HEK293 (cell line): ENCODE data around the gene TRAF3IP3.
A peak's percentile ranks its signal among the peaks of the same experiment; 100 is the strongest.

Experiments used
- BCL6B ChIP-seq: fragments of 450-650 bp; formaldehyde crosslinking; IDR thresholded peaks from 2 replicates; pipeline ENCODE4 v1.5.1; 2017; ENCODE audit warnings: missing biosample characterization, missing genetic modification characterization
- ELK4 ChIP-seq: IDR thresholded peaks from 2 replicates; pipeline ENCODE4 v1.6.1; 2011; ENCODE audit warnings: mild to moderate bottlenecking, low read depth, low read length, borderline replicate concordance
- GLI2 ChIP-seq: fragments of 450-650 bp; formaldehyde crosslinking; IDR thresholded peaks from 2 replicates; pipeline ENCODE4; 2017; ENCODE audit warnings: missing biosample characterization, missing genetic modification characterization, low read depth, borderline replicate concordance
- HOXA7 ChIP-seq: sonication (generic); formaldehyde crosslinking; IDR thresholded peaks from 2 replicates; pipeline ENCODE4 v1.8.1; 2022; ENCODE audit warnings: missing genetic modification reagents, borderline replicate concordance
- MYNN ChIP-seq: fragments of 450-650 bp; formaldehyde crosslinking; IDR thresholded peaks from 2 replicates; pipeline ENCODE4 v1.5.1; 2016; ENCODE audit warnings: missing biosample characterization, missing genetic modification characterization, borderline replicate concordance
- PBX3 ChIP-seq: sonication (generic); formaldehyde crosslinking; IDR thresholded peaks from 2 replicates; pipeline ENCODE4 v1.8.1; 2022; ENCODE audit warnings: mild to moderate bottlenecking, moderate library complexity, missing genetic modification reagents
- PRDM1 ChIP-seq: fragments of 450-650 bp; formaldehyde crosslinking; IDR thresholded peaks from 2 replicates; pipeline ENCODE4; 2016; ENCODE audit warnings: missing biosample characterization, missing genetic modification characterization
- PRDM2 ChIP-seq: fragments of 450-650 bp; formaldehyde crosslinking; IDR thresholded peaks from 2 replicates; pipeline ENCODE4 v1.5.1; 2016; ENCODE audit warnings: missing biosample characterization, missing genetic modification characterization, borderline replicate concordance
- SCRT1 ChIP-seq: fragments of 450-650 bp; formaldehyde crosslinking; IDR thresholded peaks from 2 replicates; pipeline ENCODE4 v1.5.1; 2016; ENCODE audit warnings: missing biosample characterization, missing genetic modification characterization, borderline replicate concordance
- SCRT2 ChIP-seq: fragments of 450-650 bp; formaldehyde crosslinking; IDR thresholded peaks from 2 replicates; pipeline ENCODE4 v1.5.1; 2016; ENCODE audit warnings: missing biosample characterization, missing genetic modification characterization
- ZBTB21 ChIP-seq: fragments of 450-650 bp; formaldehyde crosslinking; IDR thresholded peaks from 2 replicates; pipeline ENCODE4 v1.5.1; 2017; ENCODE audit warnings: missing biosample characterization, missing genetic modification characterization
- ZBTB7A ChIP-seq: fragments of 450-650 bp; formaldehyde crosslinking; IDR thresholded peaks from 2 replicates; pipeline ENCODE4 v1.5.1; 2016; ENCODE audit warnings: low read depth, missing biosample characterization, missing genetic modification characterization
- ZFHX2 ChIP-seq: fragments of 450-650 bp; formaldehyde crosslinking; conservative IDR thresholded peaks from 2 replicates; pipeline ENCODE4 v1.5.1; 2016; ENCODE audit warnings: missing biosample characterization, missing genetic modification characterization
- ZFP37 ChIP-seq: fragments of 450-650 bp; formaldehyde crosslinking; IDR thresholded peaks from 2 replicates; pipeline ENCODE4 v1.5.1; 2016; ENCODE audit warnings: missing biosample characterization, missing genetic modification characterization
- ZNF19 ChIP-seq: fragments of 450-650 bp; formaldehyde crosslinking; IDR thresholded peaks from 2 replicates; pipeline ENCODE4; 2016; ENCODE audit warnings: missing biosample characterization, missing genetic modification characterization, low read depth
- ZNF2 ChIP-seq: fragments of 450-650 bp; formaldehyde crosslinking; IDR thresholded peaks from 2 replicates; pipeline ENCODE4 v1.5.1; 2016; ENCODE audit warnings: missing biosample characterization, missing genetic modification characterization
- ZNF223 ChIP-seq: fragments of 450-650 bp; formaldehyde crosslinking; IDR thresholded peaks from 2 replicates; pipeline ENCODE4 v1.5.1; 2016; ENCODE audit warnings: missing biosample characterization, missing genetic modification characterization
- ZNF24 ChIP-seq: fragments of 450-650 bp; formaldehyde crosslinking; IDR thresholded peaks from 2 replicates; pipeline ENCODE4 v1.5.1; 2016; ENCODE audit warnings: missing biosample characterization, missing genetic modification characterization
- ZNF292 ChIP-seq: fragments of 450-650 bp; formaldehyde crosslinking; IDR thresholded peaks from 2 replicates; pipeline ENCODE4 v1.5.1; 2016; ENCODE audit warnings: low read depth, missing biosample characterization, missing genetic modification characterization, borderline replicate concordance
- ZNF48 ChIP-seq: fragments of 450-650 bp; formaldehyde crosslinking; IDR thresholded peaks from 2 replicates; pipeline ENCODE4 v1.5.1; 2016; ENCODE audit warnings: missing biosample characterization, missing genetic modification characterization
- ZNF530 ChIP-seq: fragments of 450-650 bp; formaldehyde crosslinking; IDR thresholded peaks from 2 replicates; pipeline ENCODE4 v1.5.1; 2016; ENCODE audit warnings: low read depth, missing biosample characterization, missing genetic modification characterization
- ZNF600 ChIP-seq: fragments of 450-650 bp; formaldehyde crosslinking; IDR thresholded peaks from 2 replicates; pipeline ENCODE4 v1.5.1; 2016; ENCODE audit warnings: missing biosample characterization, missing genetic modification characterization
- ZNF610 ChIP-seq: fragments of 450-650 bp; formaldehyde crosslinking; IDR thresholded peaks from 2 replicates; pipeline ENCODE4 v1.5.1; 2016; ENCODE audit warnings: missing biosample characterization, missing genetic modification characterization, borderline replicate concordance
- ZNF621 ChIP-seq: fragments of 450-650 bp; formaldehyde crosslinking; IDR thresholded peaks from 2 replicates; pipeline ENCODE4 v1.5.1; 2017; ENCODE audit warnings: missing biosample characterization, missing genetic modification characterization
- ZNF768 ChIP-seq: fragments of 450-650 bp; formaldehyde crosslinking; IDR thresholded peaks from 2 replicates; pipeline ENCODE4 v1.5.1; 2018; ENCODE audit warnings: missing biosample characterization, mild to moderate bottlenecking, missing genetic modification characterization
- ZNF776 ChIP-seq: fragments of 450-650 bp; formaldehyde crosslinking; IDR thresholded peaks from 2 replicates; pipeline ENCODE4 v1.5.0; 2017; ENCODE audit warnings: missing biosample characterization, missing genetic modification characterization, borderline replicate concordance
- ZSCAN18 ChIP-seq: fragments of 450-650 bp; formaldehyde crosslinking; IDR thresholded peaks from 2 replicates; pipeline ENCODE4 v1.5.1; 2016; ENCODE audit warnings: missing biosample characterization, missing genetic modification characterization
- ZSCAN4 ChIP-seq: fragments of 450-650 bp; formaldehyde crosslinking; IDR thresholded peaks from 2 replicates; pipeline ENCODE4 v1.5.1; 2017; ENCODE audit warnings: missing biosample characterization, missing genetic modification characterization

TRAF3IP3 gene

GRCh38 chr1:209747580-209748262 lies 8.1 kb upstream of the TRAF3IP3 start (continued):
- TF ChIP-seq ZNF24 (tag by site-specific recombination) (peak; percentile 87), ELK4 (no peak), PBX3 (CRISPR knock-in tag) (0 out of 2 replicates have a peak, but pooled peaks have one; percentile 40), ZNF768 (tag by site-specific recombination) (no peak), SCRT1 (tag by site-specific recombination) (no peak; the same call in 1 of the 2 replicates), ZNF600 (tag by site-specific recombination) (peak; percentile 95), ZNF48 (tag by site-specific recombination) (no peak), ZNF2 (tag by site-specific recombination) (peak; percentile 100), PRDM2 (tag by site-specific recombination) (no peak), ZSCAN4 (tag by site-specific recombination) (no peak; the same call in 1 of the 2 replicates), MYNN (tag by site-specific recombination) (no peak), ZFP37 (peak; percentile 95), ZSCAN18 (tag by site-specific recombination) (no peak), SCRT2 (tag by site-specific recombination) (peak; percentile 62), ZBTB21 (tag by site-specific recombination) (peak; percentile 20; the same call in 1 of the 2 replicates), ZNF610 (tag by site-specific recombination) (peak; percentile 71; the same call in 1 of the 2 replicates), PRDM1 (tag by site-specific recombination) (no peak), ZBTB7A (tag by site-specific recombination) (no peak; the same call in 1 of the 2 replicates), ZNF19 (tag by site-specific recombination) (no peak), GLI2 (tag by site-specific recombination) (no peak), ZNF530 (no peak), ZNF621 (tag by site-specific recombination) (no peak), ZNF292 (no peak), HOXA7 (no peak), ZNF776 (no peak), ZFHX2 (no peak; the same call in 1 of the 2 replicates), BCL6B (no peak), ZNF223 (no peak)
